ENCODE measurements around the gene USP5.

- TF ChIP-seq POLR2A (IDR thresholded peaks at IDR 0.05) (no peak), POLR2AphosphoS5 (IDR thresholded peaks at IDR 0.05; ENCODE audit: insufficient read depth in 1 of 2, low read depth in 1 of 2) (no peak)
These were observed 41.2 kb upstream of the USP5 start for GRCh38 chr12:6810758-6811157.

Data from vagina (tissue), 2 donors.